T-helper 9 cell (primary cell): Measurements from ENCODE around the gene IL1A.
"Not testable (repeated sequence)": the region's sequence is repeated elsewhere in the genome, so short reads cannot be mapped to it uniquely, and the experiment has no call there.

Source experiments
- DNase-seq: peaks from one replicate; pipeline ENCODE4 v3.0.0-alpha.2; 2020
- total RNA-seq, 2 donors: gene quantifications; one replicate each; lab custom pipeline; 2026; lab: John Stamatoyannopoulos, UW

The IL1A gene
- 0 reads per million in 2 donors for total RNA-seq

- no peak for DNase-seq
Measured at GRCh38 chr2:112784199-112785189, at the start of gene IL1A. Gene IL1A (minus strand): TSS chr2:112784493. CDS start chr2:112783770, 723 bp downstream.

GRCh38 chr2:112833976-112834375 is 49.7 kb upstream of the IL1A start:
- DNase-seq: no peak

- not testable (repeated sequence) for DNase-seq
Measured at GRCh38 chr2:112833639-112833931, 49.3 kb upstream of the IL1A start.

GRCh38 chr2:112832841-112833638 is 48.7 kb upstream of the IL1A start:
- no peak for DNase-seq

GRCh38 chr2:112831946-112832840 is 47.9 kb upstream of the IL1A start:
- no peak for DNase-seq

- no peak for DNase-seq
Measured at GRCh38 chr2:112831513-112831845, 47.2 kb upstream of the IL1A start.

- no peak for DNase-seq
Measured at GRCh38 chr2:112830682-112831512, 46.6 kb upstream of the IL1A start.

GRCh38 chr2:112829961-112830681 is 45.8 kb upstream of the IL1A start:
- no peak for DNase-seq

GRCh38 chr2:112829101-112829960 is 45.0 kb upstream of the IL1A start:
- no peak for DNase-seq

- no peak for DNase-seq
Measured at GRCh38 chr2:112828251-112828691, 44.0 kb upstream of the IL1A start.

GRCh38 chr2:112827604-112828185 is 43.4 kb upstream of the IL1A start:
- no peak for DNase-seq

- no peak for DNase-seq
Measured at GRCh38 chr2:112827009-112827408, 42.7 kb upstream of the IL1A start.

GRCh38 chr2:112825706-112826105 is 41.4 kb upstream of the IL1A start:
- no peak for DNase-seq

GRCh38 chr2:112824694-112825085 is 40.4 kb upstream of the IL1A start:
- no peak for DNase-seq

GRCh38 chr2:112821682-112822081 is 37.4 kb upstream of the IL1A start:
- no peak for DNase-seq

GRCh38 chr2:112821142-112821541 is 36.8 kb upstream of the IL1A start:
- DNase-seq: no peak

- no peak for DNase-seq
Measured at GRCh38 chr2:112820343-112820742, 36.0 kb upstream of the IL1A start.

GRCh38 chr2:112819081-112819480 is 34.8 kb upstream of the IL1A start:
- no peak for DNase-seq

- no peak for DNase-seq
Measured at GRCh38 chr2:112818094-112818902, 34.0 kb upstream of the IL1A start.
